Transverse colon (tissue), 4 donors: Measurements from ENCODE around the gene STK11IP. TPM values are rescaled to one million over a fixed set of nuclear protein-coding genes. Genes with fewer than 3 reads are reported as not detected.

Source experiments
- DNase-seq: peaks from one replicate; pipeline ENCODE4 v3.0.0-alpha.2; 2019
- H3K27ac ChIP-seq, 4 donors: fragments of 200-600 bp; sonication (generic); 2 replicates each; pipeline ENCODE4 v1.5.1; 2016 to 2018; ENCODE audit warnings: inconsistent platforms in 4 of 4
- H3K27me3 ChIP-seq: fragments of 200-600 bp; sonication (generic); 2 replicates; pipeline ENCODE4 v1.5.1; 2017; ENCODE audit warnings: inconsistent platforms
- H3K36me3 ChIP-seq, 4 donors: fragments of 200-600 bp; sonication (generic); 2 replicates each; pipeline ENCODE4 v1.5.1; 2017 to 2019; ENCODE audit warnings: inconsistent platforms in 4 of 4
- H3K4me1 ChIP-seq, 4 donors: fragments of 200-600 bp; sonication (generic); 2 replicates each; pipeline ENCODE4 v1.5.1; 2017 to 2020; ENCODE audit warnings: inconsistent platforms in 4 of 4
- H3K4me3 ChIP-seq, 4 donors: fragments of 200-600 bp; sonication (generic); 1 replicate in 1 of 4; 2 replicates in 3 of 4; pipeline versions ENCODE4 v1.5.1 to v1.6.1; 2017 to 2019; ENCODE audit warnings: inconsistent platforms in 4 of 4
- H3K9me3 ChIP-seq, 2 donors: fragments of 200-600 bp; sonication (generic); 2 replicates each; pipeline ENCODE4 v1.5.1; 2017 to 2019; ENCODE audit warnings: inconsistent platforms in 2 of 2
- EP300 ChIP-seq: sonication (generic); formaldehyde crosslinking; IDR thresholded peaks from one replicate; pipeline ENCODE4 v1.6.1; 2017; ENCODE audit warnings: antibody characterized with exemption, low read depth
- POLR2A ChIP-seq: fragments of 450-650 bp; IDR thresholded peaks from one replicate; pipeline ENCODE4 v1.6.1; 2016; ENCODE audit warnings: antibody characterized with exemption, mild to moderate bottlenecking, moderate library complexity
- POLR2AphosphoS5 ChIP-seq, 3 donors: sonication (generic); formaldehyde crosslinking; IDR thresholded peaks; one replicate each; pipeline ENCODE4 v1.6.1; 2016; ENCODE audit warnings: antibody characterized with exemption in 3 of 3
- WGBS, 2 donors: methylation state at CpG; one replicate each; pipeline ENCODE4 v1.1.5; 2018; ENCODE audit warnings: low coverage in 1 of 2; 5-methylcytosine and 5-hydroxymethylcytosine counted together
- in situ Hi-C, 4 donors: fragments of 200-750 bp; cut with MboI; loops; one replicate each; pipeline versions ENCODE4 v1.15.0 to v1.15.1; 2017; ENCODE audit warnings: low sequenced_read_pairs in 3 of 4, low pct_ligation_motif_present in 1 of 4, low pct_unique_long_range_greater_than_20kb in 1 of 4
- intact Hi-C: fragments of 100-400 bp; cut with DNase I; formaldehyde crosslinking; loops from one replicate; pipeline ENCODE4 v1.15.1; 2023; ENCODE audit warnings: low total_unique reads
- total RNA-seq, 4 donors: library from RNA; depleted of rRNA; stranded (reverse); fragments of >200 nt; gene quantifications; one replicate each; pipeline ENCODE4 v1.1.0, GENCODE V29; 2016
- TF ChIP-seq, protein P1 (sequence below), 5 experiments: fragments of 200-600 bp in 3 of 5; fragments of 450-650 bp in 2 of 5; sonication (generic) in 3 of 5; IDR thresholded peaks; 1 replicate in 2 of 5; 2 replicates in 3 of 5; pipeline ENCODE4 v1.5.1; 2016 to 2017; ENCODE audit warnings: antibody characterized with exemption in 5 of 5, inconsistent platforms in 3 of 5, mild to moderate bottlenecking in 2 of 5, moderate library complexity in 1 of 5

STK11IP gene
- total RNA-seq, 4 donors from 2014 or later = 16.2 to 117 (median 38.2) TPM

DNA sequence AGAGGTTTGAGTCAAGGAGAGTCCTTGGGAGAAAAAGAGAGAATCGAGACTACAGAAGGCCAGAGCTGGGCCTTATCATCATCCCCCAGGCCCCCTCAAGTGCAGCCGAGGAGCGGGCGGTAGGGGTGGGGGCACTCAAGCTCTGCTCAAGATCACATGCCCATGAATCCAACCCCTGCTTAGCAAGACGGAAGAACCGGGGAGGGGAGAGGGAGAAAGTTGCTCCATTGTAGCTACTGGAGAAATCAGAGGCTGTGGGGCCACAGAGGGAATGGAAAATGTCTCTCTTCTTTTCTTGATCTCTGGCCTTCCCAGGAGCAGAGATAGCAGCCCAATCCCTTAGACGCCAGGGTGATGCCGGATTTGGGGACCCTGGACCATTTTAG lies 44.4 kb downstream of the STK11IP start:
- TF ChIP-seq EP300 (no peak), POLR2A (no peak), POLR2AphosphoS5 (IDR thresholded peaks at IDR 0.05) (no peak)
- TF ChIP-seq, protein P1, sequence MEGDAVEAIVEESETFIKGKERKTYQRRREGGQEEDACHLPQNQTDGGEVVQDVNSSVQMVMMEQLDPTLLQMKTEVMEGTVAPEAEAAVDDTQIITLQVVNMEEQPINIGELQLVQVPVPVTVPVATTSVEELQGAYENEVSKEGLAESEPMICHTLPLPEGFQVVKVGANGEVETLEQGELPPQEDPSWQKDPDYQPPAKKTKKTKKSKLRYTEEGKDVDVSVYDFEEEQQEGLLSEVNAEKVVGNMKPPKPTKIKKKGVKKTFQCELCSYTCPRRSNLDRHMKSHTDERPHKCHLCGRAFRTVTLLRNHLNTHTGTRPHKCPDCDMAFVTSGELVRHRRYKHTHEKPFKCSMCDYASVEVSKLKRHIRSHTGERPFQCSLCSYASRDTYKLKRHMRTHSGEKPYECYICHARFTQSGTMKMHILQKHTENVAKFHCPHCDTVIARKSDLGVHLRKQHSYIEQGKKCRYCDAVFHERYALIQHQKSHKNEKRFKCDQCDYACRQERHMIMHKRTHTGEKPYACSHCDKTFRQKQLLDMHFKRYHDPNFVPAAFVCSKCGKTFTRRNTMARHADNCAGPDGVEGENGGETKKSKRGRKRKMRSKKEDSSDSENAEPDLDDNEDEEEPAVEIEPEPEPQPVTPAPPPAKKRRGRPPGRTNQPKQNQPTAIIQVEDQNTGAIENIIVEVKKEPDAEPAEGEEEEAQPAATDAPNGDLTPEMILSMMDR (IDR thresholded peaks at IDR 0.05) = no peak
- DNase-seq = no peak
- H3K27me3 ChIP-seq = no peaks in the 10 kb centered on the region
- H3K9me3 ChIP-seq = no peaks in the 10 kb centered on the region
- no peak overlapping the region for H3K4me3 ChIP-seq
- peak overlapping the region in 1 of 4 donors; percentile 3 for H3K27ac ChIP-seq
- in situ Hi-C loops (loop anchor here in 1 of 4 donors (10.0 kb wide), 1 partner anchor 107 kb away; no protein-coding TSS in a partner anchor), intact Hi-C loops (loop anchor here (5.0 kb wide), 1 partner anchor 90 kb away; no protein-coding TSS in a partner anchor)
- WGBS, 2 donors = 64 to 85% methylated on average over 4 to 8 of the region's 8 CpGs
- no peaks in the 10 kb centered on the region for H3K36me3 ChIP-seq
- peaks cover 0 to 12% (median 1%) of the 10 kb centered on the region in 4 donors for H3K4me1 ChIP-seq

DNA sequence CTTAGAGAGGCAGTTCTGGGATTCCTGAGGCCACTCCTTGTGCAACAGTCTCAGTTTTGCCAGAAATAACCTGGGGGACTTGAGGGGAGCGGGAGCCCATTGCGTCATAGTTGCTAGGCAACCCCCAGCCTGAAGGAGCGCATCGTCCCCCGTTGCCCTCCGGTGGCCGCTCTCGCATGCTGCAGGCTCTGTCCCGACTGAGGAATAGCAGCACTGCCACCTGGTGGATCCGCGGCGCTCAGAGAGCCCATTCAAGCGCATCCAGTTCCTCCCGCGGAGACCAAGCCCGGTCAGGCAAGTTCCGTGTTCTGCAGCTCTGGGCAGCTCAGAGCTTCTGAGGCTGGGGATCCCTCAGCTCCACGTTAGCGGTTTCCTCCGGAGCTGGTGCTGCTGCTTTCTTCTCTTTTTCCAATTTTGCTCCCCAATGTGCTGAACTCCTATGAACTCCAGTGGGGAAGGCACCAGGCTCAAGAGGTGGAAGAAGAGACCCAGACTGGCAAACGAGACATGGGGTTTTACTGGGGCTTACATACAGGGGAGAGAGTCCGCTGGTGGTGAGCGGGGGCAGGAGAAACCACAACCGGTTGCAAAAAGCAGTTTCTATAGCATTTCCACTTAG lies 44.9 kb downstream of the STK11IP start:
- Histone ChIP-seq H3K9me3 (no peaks in the 10 kb centered on the region), H3K4me1 (peaks cover 0 to 12% (median 1%) of the 10 kb centered on the region in 4 donors), H3K36me3 (no peaks in the 10 kb centered on the region), H3K27me3 (no peaks in the 10 kb centered on the region), H3K4me3 (no peak overlapping the region), H3K27ac (no peak overlapping the region)
- intact Hi-C loops (loop anchor here (5.0 kb wide), 1 partner anchor 90 kb away; no protein-coding TSS in a partner anchor), in situ Hi-C loops (loop anchor here in 1 of 4 donors (10.0 kb wide), 1 partner anchor 108 kb away; no protein-coding TSS in a partner anchor)
- TF ChIP-seq EP300 (no peak), POLR2A (no peak), POLR2AphosphoS5 (IDR thresholded peaks at IDR 0.05) (peak in 1 of 3 donors; percentile 25)
- TF ChIP-seq, protein P1 (IDR thresholded peaks at IDR 0.05) = peak; percentile 95 to 100 (median 99)
- DNase-seq = peak; percentile 94
- 0 to 6% methylated on average over 1 to 19 of the region's 24 CpGs for WGBS, 2 donors

DNA sequence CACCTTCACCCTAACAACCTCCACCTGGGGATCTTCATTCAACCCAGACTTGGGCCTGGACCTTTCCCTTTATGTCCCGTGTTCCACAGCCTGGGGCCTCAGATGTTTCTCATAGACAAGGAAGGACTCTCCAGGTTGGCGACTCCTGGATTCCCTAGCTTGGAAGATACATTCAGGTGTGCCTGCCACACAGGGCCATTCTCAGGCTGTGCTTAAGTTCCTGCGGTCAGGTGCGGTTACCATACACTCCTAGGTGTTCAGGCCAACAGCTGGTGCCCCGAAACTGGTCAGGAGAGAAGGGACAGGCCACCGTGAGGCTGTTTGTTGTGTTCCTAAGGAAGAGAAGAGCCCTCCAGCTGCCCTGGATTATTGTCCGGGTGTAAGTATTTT lies 45.4 kb downstream of the STK11IP start:
- no peak for DNase-seq
- WGBS, 2 donors = 75 to 78% methylated on average over 6 to 7 of the region's 7 CpGs
- H3K4me1 ChIP-seq = peaks cover 0 to 12% (median 1%) of the 10 kb centered on the region in 4 donors
- H3K4me3 ChIP-seq = no peak overlapping the region
- H3K27ac ChIP-seq = no peak overlapping the region
- H3K36me3 ChIP-seq = no peaks in the 10 kb centered on the region
- H3K27me3 ChIP-seq = peaks cover 3% of the 10 kb centered on the region
- in situ Hi-C loops (loop anchor here in 1 of 4 donors (10.0 kb wide), 1 partner anchor 108 kb away; no protein-coding TSS in a partner anchor), intact Hi-C loops (loop anchor here (5.0 kb wide), 1 partner anchor 91 kb away; no protein-coding TSS in a partner anchor)
- no peaks in the 10 kb centered on the region for H3K9me3 ChIP-seq
- no peak for TF ChIP-seq POLR2A
- TF ChIP-seq EP300 = no peak
- TF ChIP-seq, protein P1 (IDR thresholded peaks at IDR 0.05) = no peak
- no peak for TF ChIP-seq POLR2AphosphoS5 (IDR thresholded peaks at IDR 0.05)

DNA sequence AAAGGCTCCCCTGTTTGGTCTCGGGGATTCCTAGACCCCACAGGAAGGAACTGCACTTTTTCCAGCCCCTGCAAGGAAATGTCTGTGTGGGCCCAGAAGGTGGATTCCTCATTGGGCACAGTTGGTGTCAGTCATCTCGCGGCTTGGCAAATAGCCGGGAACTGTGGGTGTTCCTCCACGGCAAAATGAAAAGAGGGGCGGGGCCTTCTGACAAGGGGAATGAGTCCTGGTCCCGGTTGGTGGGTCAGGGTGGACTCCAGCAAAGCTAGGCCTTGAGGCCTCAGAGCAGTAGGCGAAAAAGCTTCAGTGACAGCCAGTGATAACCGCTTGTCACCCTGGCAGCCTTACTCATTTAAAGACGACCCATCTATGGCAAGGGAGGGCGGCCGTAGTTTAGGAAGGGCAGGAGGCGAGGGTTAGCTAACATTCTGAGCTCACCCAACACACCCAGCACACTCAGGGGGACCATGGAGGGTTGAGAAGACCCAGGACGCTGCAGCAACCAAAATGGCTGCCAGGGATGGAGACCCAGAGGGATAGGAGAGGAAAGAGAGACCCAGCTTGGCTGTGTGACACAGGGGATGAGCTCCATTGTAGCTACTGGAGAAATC lies 46.2 kb downstream of the STK11IP start:
- H3K36me3 ChIP-seq = no peaks in the 10 kb centered on the region
- no peak for DNase-seq
- intact Hi-C loops = loop anchor here (5.0 kb wide), 1 partner anchor 92 kb away; no protein-coding TSS in a partner anchor
- no peak overlapping the region for H3K27ac ChIP-seq
- no peak overlapping the region for H3K4me3 ChIP-seq
- no peaks in the 10 kb centered on the region for H3K9me3 ChIP-seq
- in situ Hi-C loops = loop anchor here in 1 of 4 donors (10.0 kb wide), 1 partner anchor 109 kb away; no protein-coding TSS in a partner anchor
- no peak for TF ChIP-seq POLR2A
- TF ChIP-seq, protein P1 (IDR thresholded peaks at IDR 0.05) = no peak
- TF ChIP-seq EP300 = no peak
- TF ChIP-seq POLR2AphosphoS5 (IDR thresholded peaks at IDR 0.05) = no peak
- 73 to 91% methylated on average over 7 to 14 of the region's 14 CpGs for WGBS, 2 donors
- peaks cover 0 to 12% (median 1%) of the 10 kb centered on the region in 4 donors for H3K4me1 ChIP-seq
- peaks cover 3% of the 10 kb centered on the region for H3K27me3 ChIP-seq
